Measurements from ENCODE around the gene ANO10.

GRCh38 chr3:43373560-43373928, 248.3 kb downstream of the ANO10 start:
- TF ChIP-seq CTCF (IDR thresholded peaks at IDR 0.05 in 8 of 11, conservative IDR thresholded peaks at IDR 0.05 in 3 of 11) (no peak), POLR2A (IDR thresholded peaks at IDR 0.05) (no peak)

Data from spleen (tissue), 7 donors.